Duodenal mucosa (tissue), 2 donors: ENCODE data around the gene WWOX.
"Not testable (repeated sequence)": the region's sequence is repeated elsewhere in the genome, so short reads cannot be mapped to it uniquely, and the experiment has no call there.

Experiments used
- H3K27ac ChIP-seq: one replicate; pipeline ENCODE4 v1.7.0; 2013; ENCODE audit warnings: low read depth, low read length
- H3K27me3 ChIP-seq, 2 donors: one replicate each; pipeline ENCODE4 v1.7.0; 2013; ENCODE audit warnings: low read length in 2 of 2, control low read depth in 1 of 2; ENCODE audit not compliant: insufficient read depth in 2 of 2, control insufficient read depth in 1 of 2
- H3K36me3 ChIP-seq, 2 donors: one replicate each; pipeline ENCODE4 v1.7.0; 2013; ENCODE audit warnings: low read length in 2 of 2, control low read depth in 1 of 2; ENCODE audit not compliant: insufficient read depth in 2 of 2, control insufficient read depth in 1 of 2
- H3K4me1 ChIP-seq, 2 donors: one replicate each; pipeline ENCODE4 v1.7.0; 2013; ENCODE audit warnings: low read length in 2 of 2, control low read depth in 1 of 2; ENCODE audit not compliant: insufficient read depth in 2 of 2, control insufficient read depth in 1 of 2
- H3K4me3 ChIP-seq, 2 donors: one replicate each; pipeline ENCODE4 v1.7.0; 2013; ENCODE audit warnings: low read length in 2 of 2, low read depth in 1 of 2
- H3K9ac ChIP-seq, 2 donors: one replicate each; pipeline ENCODE4 v1.7.0; 2013; ENCODE audit warnings: low read length in 2 of 2, low read depth in 1 of 2
- H3K9me3 ChIP-seq, 2 donors: one replicate each; pipeline ENCODE4 v1.7.0; 2013; ENCODE audit warnings: low read length in 2 of 2, control low read depth in 1 of 2; ENCODE audit not compliant: control insufficient read depth in 1 of 2

WWOX gene

GRCh38 chr16:79049040-79049439 lies 949.6 kb downstream of the WWOX start:
- Histone ChIP-seq H3K4me3 (no peak overlapping the region), H3K9me3 (no peaks in the 10 kb centered on the region), H3K27ac (no peak overlapping the region), H3K36me3 (no peaks in the 10 kb centered on the region), H3K27me3 (no peaks in the 10 kb centered on the region), H3K9ac (no peak overlapping the region), H3K4me1 (peaks cover 2 to 5% of the 10 kb centered on the region in 2 donors)

GRCh38 chr16:79050063-79050462 lies 950.6 kb downstream of the WWOX start:
- H3K4me1 ChIP-seq: peaks cover 8 to 12% of the 10 kb centered on the region in 2 donors
- no peak overlapping the region for H3K4me3 ChIP-seq
- no peaks in the 10 kb centered on the region for H3K27me3 ChIP-seq
- no peak overlapping the region for H3K27ac ChIP-seq
- H3K9me3 ChIP-seq: no peaks in the 10 kb centered on the region
- no peaks in the 10 kb centered on the region for H3K36me3 ChIP-seq
- no peak overlapping the region for H3K9ac ChIP-seq

- peaks cover 18 to 22% of the 10 kb centered on the region in 2 donors for H3K4me1 ChIP-seq
- H3K9me3 ChIP-seq: peaks cover 0 to 2% of the 10 kb centered on the region in 2 donors
- H3K27me3 ChIP-seq: no peaks in the 10 kb centered on the region
- H3K27ac ChIP-seq: no peak overlapping the region
- no peak overlapping the region for H3K4me3 ChIP-seq
- no peak overlapping the region for H3K9ac ChIP-seq
- no peaks in the 10 kb centered on the region for H3K36me3 ChIP-seq
Observed at GRCh38 chr16:79051313-79051712, 951.9 kb downstream of the WWOX start.

GRCh38 chr16:79052198-79052597 lies 952.7 kb downstream of the WWOX start:
- H3K27ac ChIP-seq, H3K4me3 ChIP-seq, H3K27me3 ChIP-seq, H3K36me3 ChIP-seq, H3K9ac ChIP-seq, H3K9me3 ChIP-seq: not testable (repeated sequence)
- peaks cover 20 to 24% of the 10 kb centered on the region in 2 donors for H3K4me1 ChIP-seq

- H3K9ac ChIP-seq: no peak overlapping the region
- H3K4me3 ChIP-seq: no peak overlapping the region
- H3K27ac ChIP-seq: no peak overlapping the region
- H3K9me3 ChIP-seq: peaks cover 0 to 2% of the 10 kb centered on the region in 2 donors
- H3K36me3 ChIP-seq: no peaks in the 10 kb centered on the region
- peaks cover 20 to 24% of the 10 kb centered on the region in 2 donors for H3K4me1 ChIP-seq
- H3K27me3 ChIP-seq: no peaks in the 10 kb centered on the region
Observed at GRCh38 chr16:79053577-79053976, 954.1 kb downstream of the WWOX start.

- H3K36me3 ChIP-seq: no peaks in the 10 kb centered on the region
- peaks cover 0 to 2% of the 10 kb centered on the region in 2 donors for H3K9me3 ChIP-seq
- no peak overlapping the region for H3K27ac ChIP-seq
- no peak overlapping the region for H3K4me3 ChIP-seq
- H3K4me1 ChIP-seq: peaks cover 20 to 24% of the 10 kb centered on the region in 2 donors
- H3K9ac ChIP-seq: no peak overlapping the region
- no peaks in the 10 kb centered on the region for H3K27me3 ChIP-seq
Observed at GRCh38 chr16:79054211-79054984, 954.9 kb downstream of the WWOX start.

- Histone ChIP-seq H3K4me3 (peak overlapping the region in 1 of 2 donors; percentile 11), H3K27ac (no peak overlapping the region), H3K36me3 (no peaks in the 10 kb centered on the region), H3K9me3 (peaks cover 0 to 2% of the 10 kb centered on the region in 2 donors), H3K9ac (no peak overlapping the region), H3K27me3 (no peaks in the 10 kb centered on the region), H3K4me1 (peaks cover 20 to 24% of the 10 kb centered on the region in 2 donors)
Observed at GRCh38 chr16:79055251-79055970, 956.0 kb downstream of the WWOX start.

GRCh38 chr16:79061181-79061580 lies 961.7 kb downstream of the WWOX start:
- Histone ChIP-seq H3K9ac (no peak overlapping the region), H3K4me3 (no peak overlapping the region), H3K27me3 (no peaks in the 10 kb centered on the region), H3K4me1 (peaks cover 4 to 5% of the 10 kb centered on the region in 2 donors), H3K9me3 (no peaks in the 10 kb centered on the region), H3K36me3 (no peaks in the 10 kb centered on the region), H3K27ac (no peak overlapping the region)

- Histone ChIP-seq H3K4me1 (peaks cover 0 to 9% of the 10 kb centered on the region in 2 donors), H3K4me3 (no peak overlapping the region), H3K9me3 (no peaks in the 10 kb centered on the region), H3K27ac (no peak overlapping the region), H3K36me3 (no peaks in the 10 kb centered on the region), H3K27me3 (no peaks in the 10 kb centered on the region), H3K9ac (no peak overlapping the region)
Observed at GRCh38 chr16:79062336-79062735, 962.9 kb downstream of the WWOX start.

GRCh38 chr16:79062821-79063220 lies 963.4 kb downstream of the WWOX start:
- H3K27me3 ChIP-seq: no peaks in the 10 kb centered on the region
- H3K27ac ChIP-seq: no peak overlapping the region
- no peak overlapping the region for H3K4me3 ChIP-seq
- H3K9ac ChIP-seq: no peak overlapping the region
- no peaks in the 10 kb centered on the region for H3K36me3 ChIP-seq
- peaks cover 0 to 9% of the 10 kb centered on the region in 2 donors for H3K4me1 ChIP-seq
- H3K9me3 ChIP-seq: no peaks in the 10 kb centered on the region
